PC-3 (cell line): ENCODE data around the gene ARHGEF17. TPM values are rescaled to one million over a fixed set of nuclear protein-coding genes. Genes with fewer than 3 reads are reported as not detected.

Source experiments
- ATAC-seq: fragments of 200-7000 bp; cut with Tn5 transposase; 2 replicates; pipeline ENCODE4 v1.9.1; 2020; ENCODE audit warnings: mild to moderate bottlenecking, moderate library complexity
- BruUV-seq: library from RNA; stranded (reverse); fragments of 400-500 nt; replicated peaks from 2 replicates; lab custom pipeline; 2021; lab: Mats Ljungman, UMichigan
- CTCF ChIA-PET: fragments of 300-600 bp; sonication (Branson Sonifier 250); formaldehyde crosslinking; loops from one replicate; lab custom pipeline; 2022; ENCODE audit warnings: antibody characterized with exemption; lab: Charles Lee
- POLR2A ChIA-PET: fragments of 300-600 bp; sonication (Branson Sonifier 250); formaldehyde crosslinking; loops from one replicate; lab custom pipeline; 2022; ENCODE audit warnings: antibody characterized with exemption; ENCODE audit not compliant: unreplicated experiment; lab: Charles Lee
- DNase-seq: peaks from one replicate; pipeline ENCODE4 v3.0.0-alpha.2; 2015
- H2AFZ ChIP-seq: fragments of 300-600 bp; sonication (generic); 2 replicates; pipeline ENCODE4 v1.6.0; 2016; ENCODE audit warnings: antibody characterized with exemption, low read length
- H3F3A ChIP-seq: fragments of 300-600 bp; sonication (generic); one replicate; pipeline ENCODE4 v1.6.0; 2017; ENCODE audit warnings: antibody characterized with exemption, low read length, control low read depth, mild to moderate bottlenecking; ENCODE audit not compliant: unreplicated experiment
- H3K27ac ChIP-seq: fragments of 300-600 bp; sonication (generic); 2 replicates; pipeline ENCODE4 v1.5.1; 2016; ENCODE audit warnings: mild to moderate bottlenecking, low read length
- H3K27me3 ChIP-seq: fragments of 300-600 bp; sonication (generic); 2 replicates; pipeline ENCODE4 v1.6.1; 2016; ENCODE audit warnings: low read length, mixed read lengths
- H3K36me3 ChIP-seq: fragments of 300-600 bp; sonication (generic); 2 replicates; pipeline ENCODE4 v1.6.1; 2016; ENCODE audit warnings: low read depth, mixed run types, low read length, mixed read lengths
- H3K4me1 ChIP-seq: fragments of 300-600 bp; sonication (generic); 2 replicates; pipeline ENCODE4 v1.5.1; 2016; ENCODE audit warnings: low read length; ENCODE audit not compliant: insufficient read depth
- H3K4me2 ChIP-seq: fragments of 300-600 bp; sonication (generic); 2 replicates; pipeline ENCODE4 v1.6.0; 2016; ENCODE audit warnings: low read length
- H3K4me3 ChIP-seq: fragments of 300-600 bp; sonication (generic); 2 replicates; pipeline ENCODE4 v1.5.1; 2016; ENCODE audit warnings: mild to moderate bottlenecking, low read length, mixed read lengths
- H3K79me2 ChIP-seq: fragments of 300-600 bp; sonication (generic); 2 replicates; pipeline ENCODE4 v1.6.1; 2017; ENCODE audit warnings: low read length, mixed read lengths
- H3K9ac ChIP-seq: fragments of 300-600 bp; sonication (generic); 2 replicates; pipeline ENCODE4 v1.6.0; 2016; ENCODE audit warnings: mild to moderate bottlenecking, low read length
- H3K9me2 ChIP-seq: fragments of 300-600 bp; sonication (generic); replicated peaks from 2 replicates; pipeline ENCODE4 v1.6.1; 2016; ENCODE audit warnings: mixed run types, low read length, mixed read lengths
- H3K9me3 ChIP-seq: fragments of 300-600 bp; sonication (generic); 2 replicates; pipeline ENCODE4 v1.6.1; 2016; ENCODE audit warnings: low read length, mixed read lengths
- H4K20me1 ChIP-seq: fragments of 300-600 bp; sonication (generic); 2 replicates; pipeline ENCODE4 v1.6.1; 2016; ENCODE audit warnings: low read length, mixed read lengths
- EZH2 ChIP-seq: fragments of 300-600 bp; sonication (generic); IDR thresholded peaks from one replicate; pipeline ENCODE4 v1.6.1; 2017; ENCODE audit warnings: antibody characterized with exemption, mild to moderate bottlenecking, low read length; ENCODE audit not compliant: unreplicated experiment
- EZH2phosphoT487 ChIP-seq: fragments of 300-600 bp; sonication (generic); IDR thresholded peaks from 2 replicates; pipeline ENCODE4 v1.6.1; 2018; ENCODE audit warnings: mild to moderate bottlenecking, antibody characterized with exemption, low read length, borderline replicate concordance
- intact Hi-C: fragments of 100-400 bp; cut with micrococcal nuclease; formaldehyde crosslinking; loops from 2 replicates; pipeline ENCODE4 v1.9.0; 2023
- total RNA-seq: library from RNA; depleted of rRNA; stranded (reverse); fragments of >200 nt; gene quantifications from 2 replicates; pipeline ENCODE4 v1.2.3, GENCODE V29; 2014
- TF ChIP-seq, protein P1 (sequence below): fragments of 300-600 bp; sonication (generic); conservative IDR thresholded peaks from 2 replicates; pipeline ENCODE4 v1.5.1; 2017; ENCODE audit warnings: antibody characterized with exemption, low read depth, mild to moderate bottlenecking, low read length

ARHGEF17 gene
- total RNA-seq, 1 experiment from 2014 or later, result 6.2 TPM

DNA sequence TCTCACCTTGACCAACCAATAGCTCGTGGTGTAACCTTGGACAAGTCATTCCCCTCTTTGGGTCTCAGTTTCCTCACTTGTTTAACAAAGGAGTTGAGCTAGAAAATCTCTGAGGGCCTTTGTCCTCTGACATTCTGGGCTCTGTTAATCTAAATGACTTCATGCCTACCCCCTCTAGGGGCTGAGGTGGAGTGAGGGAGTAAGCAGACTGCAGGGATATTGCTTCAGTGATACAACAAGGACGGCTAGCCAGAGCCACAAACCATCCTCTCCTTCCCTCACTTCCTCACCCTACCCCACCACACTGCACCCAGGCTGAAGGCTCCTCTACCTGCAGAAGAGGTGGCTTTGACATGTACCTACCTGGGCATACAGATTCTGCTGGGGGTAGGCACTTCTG is 103.0 kb downstream of the ARHGEF17 start:
- Histone ChIP-seq H3K4me2 (no peak overlapping the region), H3K4me3 (no peak overlapping the region), H3K79me2 (no peaks in the 10 kb centered on the region), H3K27me3 (no peaks in the 10 kb centered on the region), H3K9me2 (no peaks in the 10 kb centered on the region), H3K27ac (no peak overlapping the region), H3K4me1 (peaks cover 11% of the 10 kb centered on the region), H3F3A (no peaks in the 10 kb centered on the region), H3K36me3 (peaks cover 11% of the 10 kb centered on the region), H3K9me3 (no peaks in the 10 kb centered on the region), H3K9ac (no peak overlapping the region), H2AFZ (no peak overlapping the region), H4K20me1 (no peaks in the 10 kb centered on the region)
- no TSS peak for BruUV-seq
- POLR2A ChIA-PET, result no interaction called here
- ATAC-seq, result no peak
- intact Hi-C loops, result no loop called here
- no peak for DNase-seq
- CTCF ChIA-PET, result no interaction called here
- TF ChIP-seq, protein P1, sequence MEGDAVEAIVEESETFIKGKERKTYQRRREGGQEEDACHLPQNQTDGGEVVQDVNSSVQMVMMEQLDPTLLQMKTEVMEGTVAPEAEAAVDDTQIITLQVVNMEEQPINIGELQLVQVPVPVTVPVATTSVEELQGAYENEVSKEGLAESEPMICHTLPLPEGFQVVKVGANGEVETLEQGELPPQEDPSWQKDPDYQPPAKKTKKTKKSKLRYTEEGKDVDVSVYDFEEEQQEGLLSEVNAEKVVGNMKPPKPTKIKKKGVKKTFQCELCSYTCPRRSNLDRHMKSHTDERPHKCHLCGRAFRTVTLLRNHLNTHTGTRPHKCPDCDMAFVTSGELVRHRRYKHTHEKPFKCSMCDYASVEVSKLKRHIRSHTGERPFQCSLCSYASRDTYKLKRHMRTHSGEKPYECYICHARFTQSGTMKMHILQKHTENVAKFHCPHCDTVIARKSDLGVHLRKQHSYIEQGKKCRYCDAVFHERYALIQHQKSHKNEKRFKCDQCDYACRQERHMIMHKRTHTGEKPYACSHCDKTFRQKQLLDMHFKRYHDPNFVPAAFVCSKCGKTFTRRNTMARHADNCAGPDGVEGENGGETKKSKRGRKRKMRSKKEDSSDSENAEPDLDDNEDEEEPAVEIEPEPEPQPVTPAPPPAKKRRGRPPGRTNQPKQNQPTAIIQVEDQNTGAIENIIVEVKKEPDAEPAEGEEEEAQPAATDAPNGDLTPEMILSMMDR, result no peak
- TF ChIP-seq EZH2 (no peak), EZH2phosphoT487 (no peak)

DNA sequence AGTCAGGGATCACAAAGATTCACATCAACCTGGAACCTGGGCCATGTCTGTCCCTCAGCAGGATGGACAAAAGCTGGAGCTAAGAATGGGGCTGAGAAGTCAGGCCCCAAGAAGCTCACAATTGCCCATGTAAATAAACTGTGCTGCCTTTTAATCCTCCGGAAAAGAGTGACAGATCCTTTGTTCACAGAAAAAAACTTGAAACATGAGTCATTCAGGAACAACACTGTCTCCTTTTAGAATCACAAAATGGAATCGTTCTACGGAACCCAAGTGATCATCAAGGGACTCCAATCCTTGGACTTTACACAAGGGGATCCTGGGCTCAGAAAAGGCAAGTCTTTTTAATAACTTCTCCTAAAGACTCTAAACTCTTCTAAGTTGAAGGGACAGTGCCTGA is 104.2 kb downstream of the ARHGEF17 start:
- peak overlapping the region; percentile 13; the same call in 1 of the 2 replicates for H3K27ac ChIP-seq
- no peaks in the 10 kb centered on the region for H3K9me2 ChIP-seq
- no TSS peak for BruUV-seq
- H3K9ac ChIP-seq, result no peak overlapping the region
- H3K36me3 ChIP-seq, result peaks cover 10% of the 10 kb centered on the region
- POLR2A ChIA-PET, result no interaction called here
- H4K20me1 ChIP-seq, result no peaks in the 10 kb centered on the region
- H3K4me3 ChIP-seq, result no peak overlapping the region
- no peak overlapping the region for H3K4me2 ChIP-seq
- H3K9me3 ChIP-seq, result no peaks in the 10 kb centered on the region
- peak; percentile 54 for ATAC-seq
- CTCF ChIA-PET, result no interaction called here
- H3K4me1 ChIP-seq, result peaks cover 22% of the 10 kb centered on the region
- DNase-seq, result peak; percentile 55
- H2AFZ ChIP-seq, result no peak overlapping the region; the same call in 1 of the 2 replicates
- H3K27me3 ChIP-seq, result no peaks in the 10 kb centered on the region
- no peak for TF ChIP-seq EZH2
- TF ChIP-seq, protein P1, result no peak
- no peak for TF ChIP-seq EZH2phosphoT487
- no peaks in the 10 kb centered on the region for H3F3A ChIP-seq
- H3K79me2 ChIP-seq, result no peaks in the 10 kb centered on the region
- intact Hi-C loops, result no loop called here

DNA sequence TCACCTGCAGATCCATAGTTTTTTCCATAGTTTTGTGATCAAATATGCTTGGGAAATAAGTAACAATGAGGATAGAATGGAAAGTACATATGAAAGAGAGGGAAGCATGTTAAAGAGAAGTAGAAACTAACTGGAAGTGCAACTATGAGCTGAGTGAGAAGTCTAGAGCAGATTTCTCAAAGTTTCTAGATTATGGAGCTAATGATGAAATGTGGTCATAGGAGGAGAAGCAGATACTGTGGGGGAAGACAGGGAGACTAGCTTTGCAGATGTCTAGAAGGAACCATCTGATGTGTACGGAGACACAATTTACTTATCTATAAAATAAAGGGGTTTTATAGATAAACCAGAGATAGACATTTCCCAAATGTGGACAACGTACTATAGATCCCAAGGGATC is 105.2 kb downstream of the ARHGEF17 start:
- no TSS peak for BruUV-seq
- Histone ChIP-seq H3K36me3 (peaks cover 9% of the 10 kb centered on the region), H3K79me2 (no peaks in the 10 kb centered on the region), H3K4me2 (no peak overlapping the region), H3K4me3 (no peak overlapping the region), H3K9ac (no peak overlapping the region), H3K4me1 (peaks cover 22% of the 10 kb centered on the region), H3K27ac (no peak overlapping the region), H3K27me3 (no peaks in the 10 kb centered on the region), H3K9me2 (no peaks in the 10 kb centered on the region), H4K20me1 (no peaks in the 10 kb centered on the region), H2AFZ (no peak overlapping the region), H3K9me3 (no peaks in the 10 kb centered on the region), H3F3A (no peaks in the 10 kb centered on the region)
- DNase-seq (no peak), ATAC-seq (no peak)
- ChIA-PET CTCF (no interaction called here), POLR2A (no interaction called here)
- intact Hi-C loops, result no loop called here
- TF ChIP-seq, protein P1, result no peak
- TF ChIP-seq EZH2phosphoT487, result no peak
- TF ChIP-seq EZH2, result no peak
